GDM1 (cell line): Measurements from ENCODE around the gene C11orf58.
A peak's percentile ranks its signal among the peaks of the same experiment; 100 is the strongest.

ENCODE experiments used
- DNase-seq: peaks from one replicate; lab custom pipeline; 2025; lab: John Stamatoyannopoulos, UW

C11orf58 gene

GRCh38 chr11:16801288-16801980 is 63.0 kb downstream of the C11orf58 start:
- DNase-seq = no peak

GRCh38 chr11:16804104-16804947 is 65.9 kb downstream of the C11orf58 start:
- no peak for DNase-seq

DNA sequence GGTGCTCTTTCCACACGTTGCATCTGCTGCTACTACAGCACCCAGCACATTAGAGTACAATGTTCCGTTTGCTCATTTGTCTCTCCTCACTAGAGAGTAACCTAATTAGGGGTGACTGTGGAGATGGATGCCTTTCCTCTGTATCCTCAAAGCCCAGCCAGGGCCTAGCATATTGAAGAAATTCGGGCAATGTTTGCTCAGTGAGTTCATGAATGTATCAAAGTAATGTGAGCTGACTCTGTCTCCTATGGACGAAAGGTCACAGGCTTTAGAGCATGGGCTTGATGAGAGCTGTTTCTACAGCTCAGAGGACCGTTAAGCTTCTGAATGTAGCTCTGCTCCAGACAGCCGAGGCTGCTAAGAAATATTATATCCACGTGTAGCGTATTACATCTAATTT is 67.5 kb downstream of the C11orf58 start:
- no peak for DNase-seq

- no peak for DNase-seq
Measured at GRCh38 chr11:16806791-16807190, 68.3 kb downstream of the C11orf58 start.

DNA sequence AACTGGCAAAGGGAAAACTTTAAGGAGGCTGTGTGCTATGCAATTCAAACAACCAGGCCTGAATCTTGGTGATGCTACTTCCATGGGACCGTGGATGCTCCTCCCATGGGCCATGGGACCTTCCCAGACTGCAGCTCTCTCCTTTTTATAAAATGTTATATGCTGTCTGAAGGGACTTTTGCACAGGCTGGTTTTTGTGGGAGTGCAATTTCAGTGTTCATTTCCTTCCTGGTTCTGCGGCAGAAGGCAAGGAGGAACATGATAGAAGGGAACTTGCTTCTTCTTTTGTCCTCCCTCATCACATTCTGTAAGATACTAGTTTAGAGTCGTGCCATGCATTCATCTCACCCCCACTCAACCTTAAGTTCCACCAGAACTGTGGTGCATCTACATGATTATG is 68.9 kb downstream of the C11orf58 start:
- DNase-seq = peak; percentile 81
